ENCODE results near the gene STK31.

STK31 gene

GRCh38 chr7:23713285-23714149, 3.5 kb downstream of the STK31 start:
- Histone ChIP-seq H3K27ac (ENCODE audit: poor library complexity, severe bottlenecking) (peak overlapping the region; percentile 65), H3K9me3 (ENCODE audit: severe bottlenecking) (no peaks in the 10 kb centered on the region), H3K27me3 (ENCODE audit: insufficient read depth, poor library complexity, severe bottlenecking) (no peaks in the 10 kb centered on the region), H3K4me1 (ENCODE audit: insufficient read depth, poor library complexity, severe bottlenecking) (peaks cover 22% of the 10 kb centered on the region), H3K4me3 (ENCODE audit: severe bottlenecking) (no peak overlapping the region), H3K36me3 (ENCODE audit: low read depth) (no peaks in the 10 kb centered on the region)
- TF ChIP-seq CTCF (IDR thresholded peaks at IDR 0.05; ENCODE audit: poor library complexity, severe bottlenecking), result no peak
- peak; percentile 96 for ATAC-seq (ENCODE audit: low read depth)
- peak; percentile 42 for DNase-seq (ENCODE audit: low spot score)

- H3K27me3 ChIP-seq (ENCODE audit: insufficient read depth, poor library complexity, severe bottlenecking), result no peaks in the 10 kb centered on the region
- H3K4me1 ChIP-seq (ENCODE audit: insufficient read depth, poor library complexity, severe bottlenecking), result peaks cover 22% of the 10 kb centered on the region
- H3K9me3 ChIP-seq (ENCODE audit: severe bottlenecking), result no peaks in the 10 kb centered on the region
- H3K36me3 ChIP-seq (ENCODE audit: low read depth), result no peaks in the 10 kb centered on the region
- DNase-seq (ENCODE audit: low spot score) (no peak), ATAC-seq (ENCODE audit: low read depth) (no peak)
- no peak for TF ChIP-seq CTCF (IDR thresholded peaks at IDR 0.05; ENCODE audit: poor library complexity, severe bottlenecking)
- H3K4me3 ChIP-seq (ENCODE audit: severe bottlenecking), result no peak overlapping the region
- H3K27ac ChIP-seq (ENCODE audit: poor library complexity, severe bottlenecking), result peak overlapping the region; percentile 65
These were observed 4.1 kb downstream of the STK31 start for GRCh38 chr7:23714150-23714464.

- no peaks in the 10 kb centered on the region for H3K9me3 ChIP-seq (ENCODE audit: severe bottlenecking)
- H3K27ac ChIP-seq (ENCODE audit: poor library complexity, severe bottlenecking), result no peak overlapping the region
- DNase-seq (ENCODE audit: low spot score) (no peak), ATAC-seq (ENCODE audit: low read depth) (no peak)
- no peaks in the 10 kb centered on the region for H3K36me3 ChIP-seq (ENCODE audit: low read depth)
- H3K4me3 ChIP-seq (ENCODE audit: severe bottlenecking), result no peak overlapping the region
- peaks cover 22% of the 10 kb centered on the region for H3K4me1 ChIP-seq (ENCODE audit: insufficient read depth, poor library complexity, severe bottlenecking)
- no peak for TF ChIP-seq CTCF (IDR thresholded peaks at IDR 0.05; ENCODE audit: poor library complexity, severe bottlenecking)
- no peaks in the 10 kb centered on the region for H3K27me3 ChIP-seq (ENCODE audit: insufficient read depth, poor library complexity, severe bottlenecking)
These were observed 4.6 kb downstream of the STK31 start for GRCh38 chr7:23714579-23714978.

GRCh38 chr7:23715099-23715498, 5.1 kb downstream of the STK31 start:
- H3K4me3 ChIP-seq (ENCODE audit: severe bottlenecking), result no peak overlapping the region
- H3K27ac ChIP-seq (ENCODE audit: poor library complexity, severe bottlenecking), result no peak overlapping the region
- H3K4me1 ChIP-seq (ENCODE audit: insufficient read depth, poor library complexity, severe bottlenecking), result peaks cover 22% of the 10 kb centered on the region
- H3K27me3 ChIP-seq (ENCODE audit: insufficient read depth, poor library complexity, severe bottlenecking), result no peaks in the 10 kb centered on the region
- H3K9me3 ChIP-seq (ENCODE audit: severe bottlenecking), result no peaks in the 10 kb centered on the region
- ATAC-seq (ENCODE audit: low read depth) (no peak), DNase-seq (ENCODE audit: low spot score) (no peak)
- TF ChIP-seq CTCF (IDR thresholded peaks at IDR 0.05; ENCODE audit: poor library complexity, severe bottlenecking), result no peak
- no peaks in the 10 kb centered on the region for H3K36me3 ChIP-seq (ENCODE audit: low read depth)

- H3K4me3 ChIP-seq (ENCODE audit: severe bottlenecking), result no peak overlapping the region
- no peak overlapping the region for H3K27ac ChIP-seq (ENCODE audit: poor library complexity, severe bottlenecking)
- no peaks in the 10 kb centered on the region for H3K36me3 ChIP-seq (ENCODE audit: low read depth)
- TF ChIP-seq CTCF (IDR thresholded peaks at IDR 0.05; ENCODE audit: poor library complexity, severe bottlenecking), result no peak
- H3K4me1 ChIP-seq (ENCODE audit: insufficient read depth, poor library complexity, severe bottlenecking), result peaks cover 16% of the 10 kb centered on the region
- H3K27me3 ChIP-seq (ENCODE audit: insufficient read depth, poor library complexity, severe bottlenecking), result no peaks in the 10 kb centered on the region
- DNase-seq (ENCODE audit: low spot score) (no peak), ATAC-seq (ENCODE audit: low read depth) (no peak)
- H3K9me3 ChIP-seq (ENCODE audit: severe bottlenecking), result no peaks in the 10 kb centered on the region
These were observed 7.8 kb downstream of the STK31 start for GRCh38 chr7:23717788-23718187.

Data from RWPE2 (cell line).